GM19023 (cell line): ENCODE results near the gene SERPINA10.
"Not testable (repeated sequence)": the region's sequence is repeated elsewhere in the genome, so short reads cannot be mapped to it uniquely, and the experiment has no call there.

Source experiments
- ATAC-seq: cut with Tn5 transposase; IDR thresholded peaks from one replicate; pipeline ENCODE4 v1.9.1; 2021; ENCODE audit warnings: mild to moderate bottlenecking, moderate library complexity; ENCODE audit not compliant: unreplicated experiment

Gene SERPINA10

DNA sequence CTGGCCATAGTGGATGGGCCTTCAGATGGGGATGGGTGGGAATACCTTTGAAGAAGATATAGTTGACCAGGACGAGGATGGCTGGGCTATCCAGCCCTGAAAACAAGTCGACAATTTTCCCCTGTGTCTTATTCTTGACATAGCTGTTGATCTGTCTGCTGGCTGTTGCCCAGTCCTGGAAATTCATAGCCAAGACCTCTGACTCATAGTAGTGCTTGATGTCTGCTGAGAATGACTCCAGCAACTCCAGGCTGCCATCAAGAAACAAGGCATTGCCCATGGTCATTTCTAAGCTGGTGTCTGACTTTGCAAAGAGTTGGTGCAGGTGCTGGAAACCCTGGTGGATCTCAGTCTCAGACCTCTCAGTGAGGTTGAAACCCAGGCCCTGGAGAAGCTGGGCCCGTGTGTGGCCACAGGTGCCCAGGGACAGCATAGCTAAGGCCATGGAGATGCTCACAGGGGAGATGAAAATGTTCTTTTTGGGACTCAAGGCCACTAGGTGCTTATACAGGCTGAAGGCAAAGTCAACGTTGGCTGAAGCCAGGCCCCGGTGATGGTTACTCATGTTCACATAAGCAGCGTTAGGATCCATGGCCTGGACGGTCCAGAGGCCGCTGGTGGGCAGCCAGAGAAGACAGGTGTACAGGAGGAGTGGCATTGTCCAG is 21.1 kb upstream of the SERPINA10 start:
- ATAC-seq, result no peak

GRCh38 chr14:94312481-94313246 is 19.6 kb upstream of the SERPINA10 start:
- no peak for ATAC-seq

DNA sequence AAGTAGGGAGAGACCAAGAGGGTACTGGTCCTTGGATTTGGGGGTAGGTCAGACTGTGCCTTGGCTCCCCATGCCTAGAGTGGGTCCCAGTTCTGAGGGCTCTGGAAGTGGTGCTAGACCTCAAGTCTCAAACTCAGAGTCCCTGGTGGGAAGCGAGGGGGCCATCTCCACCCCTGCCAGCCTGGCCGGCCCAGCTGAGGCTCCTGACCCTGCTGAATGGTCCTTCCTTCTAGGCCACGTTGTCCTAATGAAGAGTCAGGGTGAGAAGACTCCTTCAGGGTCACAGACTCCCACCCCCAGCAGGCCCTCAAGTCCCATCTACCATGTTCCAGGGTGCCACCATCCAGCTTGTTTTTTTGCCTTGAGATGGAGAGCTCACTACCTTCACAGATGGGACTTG is 17.2 kb upstream of the SERPINA10 start:
- ATAC-seq, result no peak

DNA sequence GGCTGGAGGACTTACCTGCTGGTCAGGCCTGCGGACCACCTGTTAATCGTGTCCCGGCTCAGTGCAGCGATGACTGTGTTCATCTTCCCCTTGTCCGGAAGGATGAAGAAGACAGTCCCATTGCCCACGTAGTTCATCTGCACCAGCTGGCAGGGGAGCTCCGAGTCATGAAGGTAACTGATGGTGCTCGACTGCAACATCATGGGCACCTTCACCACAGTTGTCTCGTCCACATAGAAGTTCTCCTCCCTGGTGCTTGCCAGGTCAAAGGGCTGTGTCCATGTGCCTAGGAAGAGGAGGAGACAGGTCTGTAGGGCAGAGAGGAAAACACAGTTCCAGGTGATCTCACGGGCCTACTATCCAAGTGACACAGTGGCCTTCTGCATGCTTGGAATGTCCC is 16.7 kb upstream of the SERPINA10 start:
- ATAC-seq, result no peak

DNA sequence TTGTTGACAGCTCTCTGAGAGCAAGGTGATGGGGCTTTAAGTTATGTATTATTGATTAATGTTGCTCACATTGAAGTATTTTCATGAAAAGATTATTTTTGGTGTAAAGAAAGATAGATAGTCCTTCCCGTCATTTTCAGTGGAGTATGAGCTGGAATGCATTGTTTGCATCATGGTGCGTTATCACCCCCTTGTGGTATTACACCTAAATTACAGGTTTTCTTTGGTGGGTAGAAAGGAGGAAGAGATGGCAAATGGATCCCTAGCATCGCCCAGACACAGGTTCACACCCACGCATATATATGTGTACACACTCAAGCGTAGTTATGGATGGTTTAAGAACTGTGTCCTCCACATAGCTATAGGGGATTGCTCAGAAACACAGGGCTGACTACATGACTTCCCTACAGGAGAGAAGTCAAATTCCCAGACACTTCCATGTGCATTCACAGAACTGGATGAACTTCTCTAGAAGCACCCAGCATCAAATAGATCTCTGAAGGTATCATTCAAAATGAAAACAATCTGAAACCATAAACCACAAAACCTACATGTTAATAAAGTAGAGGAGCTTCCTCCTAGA is 14.4 kb upstream of the SERPINA10 start:
- ATAC-seq, result no peak

DNA sequence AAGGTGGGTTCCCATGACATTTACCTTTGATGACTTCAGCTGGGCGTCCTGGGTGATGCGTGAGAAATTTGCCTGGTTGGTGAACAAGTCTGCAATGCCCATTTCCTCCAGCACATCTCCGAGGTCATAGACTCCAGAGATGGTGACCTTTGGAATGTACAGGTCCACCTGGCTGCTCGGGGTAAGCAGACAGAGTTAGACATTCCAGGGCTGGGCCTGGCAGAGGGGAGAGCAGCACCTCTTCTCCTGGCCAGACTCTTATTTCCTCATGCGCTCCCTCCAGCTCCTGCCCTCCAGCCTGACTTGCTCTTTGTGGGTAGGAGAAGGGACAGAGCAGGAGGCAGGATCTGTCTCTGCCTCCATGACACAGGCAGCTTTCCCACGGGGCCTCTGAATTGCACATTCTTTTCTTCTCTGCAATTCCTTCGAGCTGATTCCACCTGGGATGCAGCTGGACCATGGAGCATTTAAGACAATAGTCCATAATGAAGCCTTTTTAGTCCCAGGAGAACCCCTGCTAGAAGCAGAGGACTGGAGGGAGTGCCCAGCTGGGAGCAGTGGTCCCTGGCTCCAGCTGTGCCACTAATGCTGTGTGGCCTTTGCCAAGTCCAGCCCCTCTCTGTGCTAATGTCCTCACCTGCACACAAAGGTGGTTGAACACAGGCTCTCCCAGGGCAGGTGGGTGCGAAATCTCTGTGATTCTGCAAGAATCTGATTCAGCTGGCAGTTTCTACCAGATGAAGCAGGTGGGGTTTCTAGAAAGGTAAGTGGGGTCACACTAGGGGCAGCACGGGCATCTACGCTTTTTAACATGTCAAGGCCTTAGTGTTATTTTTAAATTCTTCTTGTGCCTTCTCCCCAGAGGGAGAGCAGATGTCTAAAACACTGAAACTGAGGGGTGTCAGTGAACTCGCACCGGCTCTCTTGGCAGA is 13.2 kb upstream of the SERPINA10 start:
- no peak for ATAC-seq

- ATAC-seq, result no peak
Observed at GRCh38 chr14:94305620-94306019, 12.6 kb upstream of the SERPINA10 start.

DNA sequence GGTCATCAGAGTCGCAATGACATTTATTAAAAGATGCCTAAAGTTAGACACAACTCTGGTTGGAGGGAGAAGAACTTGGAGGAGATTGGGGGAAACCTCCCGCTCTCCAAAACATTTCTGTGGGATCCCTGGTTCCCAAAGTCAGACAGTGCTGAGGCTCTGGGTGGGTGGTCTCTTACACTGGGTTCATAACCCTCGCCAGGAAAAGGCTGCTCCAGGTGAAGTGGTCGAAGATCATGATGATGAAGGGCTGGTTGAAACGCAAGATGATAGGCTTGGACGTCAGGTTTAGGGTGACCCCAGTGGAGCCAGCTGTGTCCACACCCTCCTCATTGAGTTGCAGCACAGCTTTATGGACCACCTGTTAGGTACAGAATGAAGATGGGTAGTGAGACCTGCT is 11.2 kb upstream of the SERPINA10 start:
- no peak for ATAC-seq

GRCh38 chr14:94303111-94303510 is 10.0 kb upstream of the SERPINA10 start:
- no peak for ATAC-seq

DNA sequence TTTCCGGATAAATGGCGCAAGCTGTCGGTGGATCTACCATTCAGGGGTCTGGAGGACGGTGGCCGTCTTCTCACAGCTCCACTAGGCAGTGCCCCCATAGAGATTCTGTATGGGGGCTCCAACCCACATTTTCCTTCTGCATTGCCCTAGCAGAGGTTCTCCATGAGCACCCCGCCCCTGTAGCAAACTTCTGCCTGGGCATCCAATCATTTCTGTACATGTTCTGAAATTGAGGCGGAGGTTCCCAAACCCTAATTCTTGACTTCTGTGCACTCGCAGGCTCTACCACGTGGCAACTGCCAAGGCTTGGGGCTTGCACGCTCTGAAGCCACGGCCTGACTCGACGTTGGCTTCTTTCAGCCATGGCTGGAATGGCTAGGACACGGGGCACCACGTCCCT is 5.1 kb upstream of the SERPINA10 start:
- ATAC-seq, result no peak

GRCh38 chr14:94296181-94296545 is 3.1 kb upstream of the SERPINA10 start:
- not testable (repeated sequence) for ATAC-seq

- no peak for ATAC-seq
Observed at GRCh38 chr14:94295360-94296180, 2.5 kb upstream of the SERPINA10 start.

DNA sequence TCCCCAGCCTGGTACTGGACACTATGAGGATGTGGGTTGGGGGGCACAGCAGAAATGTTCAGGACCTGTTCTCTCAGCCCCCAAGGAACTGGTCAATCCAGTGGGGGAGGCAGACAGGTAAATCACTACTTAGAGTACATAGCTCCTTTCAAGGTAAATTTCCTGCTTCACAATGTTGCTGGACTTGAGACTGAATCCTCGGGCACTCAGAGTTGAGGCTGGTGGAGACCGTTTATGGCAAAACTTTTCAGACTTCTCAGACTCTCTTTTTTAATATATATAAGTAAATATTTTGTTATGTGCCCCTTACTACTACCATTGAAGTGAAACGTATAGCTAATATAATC is 483 bp upstream of the SERPINA10 start:
- no peak for ATAC-seq

DNA sequence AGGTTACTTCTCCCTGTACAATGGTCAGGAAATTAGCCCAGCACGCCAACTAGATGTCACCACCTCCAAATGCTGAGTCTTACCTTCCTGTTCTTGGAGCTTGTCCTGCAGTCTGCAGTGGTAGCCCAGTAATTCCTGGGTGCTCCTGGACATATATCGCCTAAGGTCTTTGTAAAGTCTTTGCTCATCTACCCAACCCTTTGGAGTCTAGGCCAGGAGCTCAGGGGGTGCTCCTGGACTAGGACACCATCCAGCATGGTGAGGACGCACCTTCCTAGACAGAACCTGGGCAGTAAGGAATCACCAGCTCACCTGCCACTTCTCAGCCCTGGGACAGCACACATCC is 569 bp downstream of the SERPINA10 start:
- no peak for ATAC-seq

DNA sequence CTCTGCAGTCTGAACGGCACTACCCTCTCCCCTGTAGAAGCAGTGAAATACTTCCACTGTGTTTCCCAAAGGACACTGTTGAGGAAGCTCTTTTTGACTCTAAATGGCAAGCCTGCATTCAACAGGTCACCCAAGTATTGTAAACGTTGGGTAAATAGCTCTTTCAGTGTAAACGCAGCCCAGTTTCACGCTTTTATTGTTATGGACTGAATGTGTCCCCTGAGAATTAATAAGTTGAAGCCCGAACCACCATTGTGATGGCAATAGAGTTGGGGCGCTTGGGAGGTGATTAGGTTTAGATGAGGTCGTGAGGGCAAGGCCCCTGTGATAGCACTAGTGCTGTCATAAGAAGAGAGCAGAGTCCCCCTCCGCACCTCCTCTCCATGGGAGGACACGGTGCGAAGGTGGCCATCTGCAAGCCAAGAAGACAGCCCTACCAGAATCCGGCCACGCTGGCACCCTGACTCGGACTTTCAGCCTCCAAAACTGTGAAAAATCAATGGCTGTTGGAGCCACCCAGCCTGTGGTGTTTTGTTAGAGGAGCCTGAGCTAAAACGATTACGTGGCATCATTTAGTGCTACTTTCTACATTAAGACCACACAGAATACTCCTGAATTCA is 1.1 kb downstream of the SERPINA10 start:
- ATAC-seq, result no peak

DNA sequence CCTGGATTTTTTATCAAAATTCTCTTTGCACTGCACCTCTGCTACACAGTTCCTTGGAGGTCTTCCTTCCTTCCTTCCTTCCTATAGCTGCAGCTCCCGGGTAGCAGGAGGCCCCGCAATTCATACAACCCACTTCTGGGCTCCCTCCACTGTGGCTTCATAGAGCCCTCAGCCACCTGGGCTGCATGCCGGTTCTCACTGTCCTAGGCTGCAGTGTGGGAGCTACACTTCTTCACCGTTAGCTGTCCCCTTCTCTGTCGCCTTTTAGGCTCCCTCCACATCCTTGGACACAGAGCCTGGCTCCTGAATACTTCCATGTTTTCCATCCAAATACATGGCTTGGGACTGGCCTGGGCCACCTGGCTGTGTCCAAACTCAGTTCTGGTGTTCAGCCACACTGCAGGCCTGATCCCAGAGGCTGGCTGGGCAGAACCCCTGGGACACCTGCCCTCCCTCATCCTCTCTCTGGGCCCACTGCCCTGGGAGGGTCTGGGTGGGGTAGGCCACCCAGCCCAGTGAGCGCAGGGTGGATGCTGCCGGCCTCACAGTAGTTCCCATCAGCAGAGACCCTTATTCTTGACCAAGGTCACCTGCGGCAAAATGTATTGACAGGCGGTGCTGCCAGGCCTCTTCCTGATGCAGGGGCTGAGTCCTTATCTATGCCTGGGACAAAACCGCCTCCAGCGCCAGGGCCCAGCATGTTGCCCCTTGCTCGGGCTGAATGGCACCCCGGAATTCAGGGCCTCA is 1.7 kb downstream of the SERPINA10 start:
- ATAC-seq, result no peak

- no peak for ATAC-seq
Observed at GRCh38 chr14:94290197-94290596, 2.9 kb downstream of the SERPINA10 start.

DNA sequence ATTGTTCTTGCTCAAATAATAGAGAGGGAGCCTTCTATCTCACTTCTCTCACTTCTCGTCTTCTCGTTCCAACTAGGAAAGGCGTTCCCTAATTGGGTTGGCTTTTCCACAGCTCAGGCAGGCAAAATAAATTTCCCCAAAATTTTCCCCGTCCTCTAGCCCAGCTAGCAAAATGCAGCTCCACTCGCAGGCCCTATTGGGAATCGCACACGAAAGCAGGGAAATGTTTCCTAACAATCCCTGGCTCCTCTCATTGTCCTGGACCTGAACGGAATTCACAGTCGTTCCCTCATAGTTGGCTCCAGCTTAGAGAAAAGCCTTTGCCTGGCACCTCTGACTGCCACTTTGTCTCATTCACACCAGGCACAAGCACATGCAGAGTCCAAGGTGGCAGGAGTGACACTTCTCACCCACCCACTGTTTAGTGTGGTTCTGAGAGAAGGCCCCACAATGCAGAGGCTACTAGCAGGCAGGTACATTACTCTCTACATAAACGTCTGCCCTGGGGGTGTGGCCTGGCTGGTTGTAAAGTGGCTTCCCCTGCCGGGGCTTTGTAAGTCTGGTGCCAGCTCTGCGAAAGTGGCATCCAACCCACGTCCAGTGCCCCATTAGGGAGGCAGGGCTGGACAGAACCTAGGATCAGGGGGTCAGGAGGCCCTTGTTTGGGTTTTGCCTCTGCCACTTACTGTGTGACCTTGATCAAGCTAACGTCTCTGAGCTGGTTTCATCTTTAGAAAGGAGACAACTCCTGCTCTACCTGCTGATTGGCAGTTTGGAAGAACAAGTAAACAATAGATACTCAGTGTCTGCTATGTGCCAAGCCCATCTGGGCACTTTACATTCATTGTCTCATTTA is 4.2 kb downstream of the SERPINA10 start:
- no peak for ATAC-seq

- ATAC-seq, result no peak
Observed at GRCh38 chr14:94285158-94285557, 7.9 kb downstream of the SERPINA10 start.
